ENCODE results near the gene SCN2A.
"Not testable (repeated sequence)": the region's sequence is repeated elsewhere in the genome, so short reads cannot be mapped to it uniquely, and the experiment has no call there.

SCN2A gene

DNA sequence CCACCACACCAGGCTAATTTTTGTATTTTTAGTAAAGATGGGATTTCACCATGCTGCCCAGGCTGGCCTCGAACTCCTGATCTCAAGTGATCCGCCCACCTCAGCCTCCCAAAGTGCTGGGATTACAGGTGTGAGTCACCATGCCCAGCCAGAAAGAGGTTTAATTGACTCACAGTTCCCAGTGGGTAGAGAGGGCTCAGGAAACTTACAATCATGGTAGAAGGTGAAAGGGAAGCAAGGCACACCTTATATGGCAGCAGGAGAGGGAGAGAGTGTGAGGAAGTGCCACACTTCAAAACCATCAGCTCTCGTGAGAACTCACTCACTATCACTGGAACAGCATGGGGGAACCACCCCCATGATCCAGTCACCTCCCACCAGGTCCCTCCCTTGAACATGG, 159.4 kb downstream of the SCN2A start:
- H3K4me3 ChIP-seq (ENCODE audit: low read depth, low read length); H3K36me3 ChIP-seq (ENCODE audit: control insufficient read depth in 2 of 2, insufficient read depth in 1 of 2, low read length in 2 of 2); POLR2A ChIA-PET; H3K9me3 ChIP-seq (ENCODE audit: control insufficient read depth, insufficient read depth, low read depth, low read length); H3K27ac ChIP-seq (ENCODE audit: extremely low read depth, low read depth, low read length): not testable (repeated sequence)
- 0 out of 2 replicates have a peak, but pooled peaks have one; percentile 13 for TF ChIP-seq ZFHX2 (tag by site-specific recombination; conservative IDR thresholded peaks at IDR 0.05)
- peaks cover 10% of the 10 kb centered on the region for H3K4me1 ChIP-seq (ENCODE audit: control insufficient read depth, insufficient read depth, low read length)
- CTCF ChIA-PET, result interaction anchor here (0.9 kb wide), 1 partner anchor 476 kb away, joined by 3 read pairs; no protein-coding TSS in a partner anchor

DNA sequence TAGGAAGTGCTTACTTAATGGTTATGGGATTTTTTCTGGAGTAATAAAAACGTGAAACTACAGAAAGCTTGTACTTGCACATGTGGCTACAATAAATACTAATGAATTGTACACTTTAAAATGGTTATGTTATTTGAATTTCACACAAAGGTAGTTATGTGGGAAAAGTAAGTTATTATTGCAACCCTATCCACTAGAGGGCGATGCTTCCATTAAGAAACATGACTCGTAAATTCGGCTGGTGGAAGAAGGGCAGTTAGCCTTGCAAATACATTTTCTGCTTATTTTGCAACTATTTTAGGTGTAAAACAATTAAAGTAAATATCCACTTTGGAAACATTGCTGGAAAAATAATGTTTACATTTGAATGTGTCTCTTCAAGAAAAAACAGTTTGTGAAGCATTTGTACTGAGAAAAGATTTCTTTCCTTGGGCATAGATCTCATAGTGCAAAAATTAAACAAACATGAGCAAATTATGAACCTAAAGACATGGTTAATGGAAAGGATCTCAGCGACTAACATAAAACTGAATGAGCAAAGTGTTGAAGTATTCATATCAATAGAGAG, 162.2 kb downstream of the SCN2A start:
- ChIA-PET POLR2A (no interaction called here), CTCF (interaction anchor here (0.5 to 3.8 kb wide), 28 partner anchors 11 to 482 kb away, joined by 3 to 26 read pairs (median 4); no protein-coding TSS in a partner anchor)
- Histone ChIP-seq H3K27ac (ENCODE audit: extremely low read depth, low read depth, low read length) (no peak overlapping the region), H3K36me3 (ENCODE audit: control insufficient read depth in 2 of 2, insufficient read depth in 1 of 2, low read length in 2 of 2) (no peaks in the 10 kb centered on the region), H3K4me1 (ENCODE audit: control insufficient read depth, insufficient read depth, low read length) (peaks cover 15% of the 10 kb centered on the region), H3K4me3 (ENCODE audit: low read depth, low read length) (no peak overlapping the region), H3K9me3 (ENCODE audit: control insufficient read depth, insufficient read depth, low read depth, low read length) (no peaks in the 10 kb centered on the region)
- TF ChIP-seq ZNF707 (tag by site-specific recombination; IDR thresholded peaks at IDR 0.05) (no peak), ZNF654 (tag by site-specific recombination; IDR thresholded peaks at IDR 0.05; ENCODE audit: low read depth) (peak; percentile 71), MZF1 (tag by site-specific recombination; IDR thresholded peaks at IDR 0.05; ENCODE audit: borderline replicate concordance) (no peak), ZNF768 (tag by site-specific recombination; IDR thresholded peaks at IDR 0.05) (no peak), REPIN1 (tag by site-specific recombination; IDR thresholded peaks at IDR 0.05; ENCODE audit: low read depth) (no peak), ZNF510 (tag by site-specific recombination; IDR thresholded peaks at IDR 0.05; ENCODE audit: insufficient replicate concordance) (no peak)
- TF ChIP-seq, protein P1, sequence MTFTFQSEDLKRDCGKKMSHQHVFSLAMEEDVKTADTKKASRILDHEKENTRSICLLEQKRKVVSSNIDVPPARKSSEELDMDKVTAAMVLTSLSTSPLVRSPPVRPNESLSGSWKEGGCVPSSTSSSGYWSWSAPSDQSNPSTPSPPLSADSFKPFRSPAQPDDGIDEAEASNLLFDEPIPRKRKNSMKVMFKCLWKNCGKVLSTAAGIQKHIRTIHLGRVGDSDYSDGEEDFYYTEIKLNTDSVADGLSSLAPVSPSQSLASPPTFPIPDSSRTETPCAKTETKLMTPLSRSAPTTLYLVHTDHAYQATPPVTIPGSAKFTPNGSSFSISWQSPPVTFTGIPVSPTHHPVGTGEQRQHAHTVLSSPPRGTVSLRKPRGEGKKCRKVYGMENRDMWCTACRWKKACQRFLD (tag by site-specific recombination; IDR thresholded peaks at IDR 0.05), result no peak
- TF ChIP-seq, protein P2, sequence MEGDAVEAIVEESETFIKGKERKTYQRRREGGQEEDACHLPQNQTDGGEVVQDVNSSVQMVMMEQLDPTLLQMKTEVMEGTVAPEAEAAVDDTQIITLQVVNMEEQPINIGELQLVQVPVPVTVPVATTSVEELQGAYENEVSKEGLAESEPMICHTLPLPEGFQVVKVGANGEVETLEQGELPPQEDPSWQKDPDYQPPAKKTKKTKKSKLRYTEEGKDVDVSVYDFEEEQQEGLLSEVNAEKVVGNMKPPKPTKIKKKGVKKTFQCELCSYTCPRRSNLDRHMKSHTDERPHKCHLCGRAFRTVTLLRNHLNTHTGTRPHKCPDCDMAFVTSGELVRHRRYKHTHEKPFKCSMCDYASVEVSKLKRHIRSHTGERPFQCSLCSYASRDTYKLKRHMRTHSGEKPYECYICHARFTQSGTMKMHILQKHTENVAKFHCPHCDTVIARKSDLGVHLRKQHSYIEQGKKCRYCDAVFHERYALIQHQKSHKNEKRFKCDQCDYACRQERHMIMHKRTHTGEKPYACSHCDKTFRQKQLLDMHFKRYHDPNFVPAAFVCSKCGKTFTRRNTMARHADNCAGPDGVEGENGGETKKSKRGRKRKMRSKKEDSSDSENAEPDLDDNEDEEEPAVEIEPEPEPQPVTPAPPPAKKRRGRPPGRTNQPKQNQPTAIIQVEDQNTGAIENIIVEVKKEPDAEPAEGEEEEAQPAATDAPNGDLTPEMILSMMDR (tag by site-specific recombination; IDR thresholded peaks at IDR 0.05), result peak; percentile 42; the same call in 1 of the 2 replicates
- TF ChIP-seq, protein P3, sequence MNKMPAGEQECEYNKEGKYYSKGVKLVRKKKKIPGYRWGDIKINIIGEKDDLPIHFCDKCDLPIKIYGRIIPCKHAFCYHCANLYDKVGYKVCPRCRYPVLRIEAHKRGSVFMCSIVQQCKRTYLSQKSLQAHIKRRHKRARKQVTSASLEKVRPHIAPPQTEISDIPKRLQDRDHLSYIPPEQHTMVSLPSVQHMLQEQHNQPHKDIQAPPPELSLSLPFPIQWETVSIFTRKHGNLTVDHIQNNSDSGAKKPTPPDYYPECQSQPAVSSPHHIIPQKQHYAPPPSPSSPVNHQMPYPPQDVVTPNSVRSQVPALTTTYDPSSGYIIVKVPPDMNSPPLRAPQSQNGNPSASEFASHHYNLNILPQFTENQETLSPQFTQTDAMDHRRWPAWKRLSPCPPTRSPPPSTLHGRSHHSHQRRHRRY (tag by site-specific recombination; IDR thresholded peaks at IDR 0.05), result no peak
- TF ChIP-seq, protein P4, sequence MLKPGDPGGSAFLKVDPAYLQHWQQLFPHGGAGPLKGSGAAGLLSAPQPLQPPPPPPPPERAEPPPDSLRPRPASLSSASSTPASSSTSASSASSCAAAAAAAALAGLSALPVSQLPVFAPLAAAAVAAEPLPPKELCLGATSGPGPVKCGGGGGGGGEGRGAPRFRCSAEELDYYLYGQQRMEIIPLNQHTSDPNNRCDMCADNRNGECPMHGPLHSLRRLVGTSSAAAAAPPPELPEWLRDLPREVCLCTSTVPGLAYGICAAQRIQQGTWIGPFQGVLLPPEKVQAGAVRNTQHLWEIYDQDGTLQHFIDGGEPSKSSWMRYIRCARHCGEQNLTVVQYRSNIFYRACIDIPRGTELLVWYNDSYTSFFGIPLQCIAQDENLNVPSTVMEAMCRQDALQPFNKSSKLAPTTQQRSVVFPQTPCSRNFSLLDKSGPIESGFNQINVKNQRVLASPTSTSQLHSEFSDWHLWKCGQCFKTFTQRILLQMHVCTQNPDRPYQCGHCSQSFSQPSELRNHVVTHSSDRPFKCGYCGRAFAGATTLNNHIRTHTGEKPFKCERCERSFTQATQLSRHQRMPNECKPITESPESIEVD (tag by site-specific recombination; IDR thresholded peaks at IDR 0.05), result 0 out of 2 replicates have a peak, but pooled peaks have one; percentile 10

DNA sequence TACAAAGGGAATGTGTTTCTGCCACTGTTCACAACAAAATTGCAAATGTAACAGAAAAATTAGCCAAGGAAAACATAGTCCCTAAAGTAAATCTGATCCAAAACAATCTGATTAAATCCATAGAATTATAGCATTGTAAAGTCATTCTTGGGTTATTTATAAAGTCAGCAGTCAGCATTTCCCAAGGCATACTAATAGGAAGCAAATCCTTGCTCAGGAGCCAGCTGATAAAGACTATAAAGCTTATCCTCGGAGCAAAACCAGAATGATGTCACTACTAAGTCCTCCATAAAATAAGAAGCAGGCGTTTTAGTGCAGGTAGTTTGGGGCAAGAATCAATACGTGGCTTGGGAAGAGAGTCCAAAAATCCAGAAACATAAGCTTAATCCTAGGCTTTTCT, 162.9 kb downstream of the SCN2A start:
- Histone ChIP-seq H3K4me1 (ENCODE audit: control insufficient read depth, insufficient read depth, low read length) (peaks cover 15% of the 10 kb centered on the region), H3K27ac (ENCODE audit: extremely low read depth, low read depth, low read length) (no peak overlapping the region), H3K4me3 (ENCODE audit: low read depth, low read length) (no peak overlapping the region), H3K9me3 (ENCODE audit: control insufficient read depth, insufficient read depth, low read depth, low read length) (no peaks in the 10 kb centered on the region), H3K36me3 (ENCODE audit: control insufficient read depth in 2 of 2, insufficient read depth in 1 of 2, low read length in 2 of 2) (no peaks in the 10 kb centered on the region)
- ChIA-PET POLR2A (interaction anchor here (0.6 kb wide), 1 partner anchor 373 kb away, joined by 6 read pairs; no protein-coding TSS in a partner anchor), CTCF (interaction anchor here (0.7 to 3.8 kb wide), 20 partner anchors 11 to 481 kb away, joined by 3 to 26 read pairs (median 4); no protein-coding TSS in a partner anchor)
- TF ChIP-seq ZNF24 (tag by site-specific recombination; IDR thresholded peaks at IDR 0.05), result no peak
- TF ChIP-seq ZNF629 (tag by site-specific recombination; IDR thresholded peaks at IDR 0.05), result 0 out of 2 replicates have a peak, but pooled peaks have one; percentile 21
- no peak for TF ChIP-seq ZEB2 (tag by site-specific recombination; IDR thresholded peaks at IDR 0.05)
- TF ChIP-seq ZNF394 (tag by site-specific recombination; IDR thresholded peaks at IDR 0.05; ENCODE audit: borderline replicate concordance), result peak; percentile 23; the same call in 1 of the 2 replicates
